GM19455 (cell line): ENCODE data around the gene KIF1B.
"Not testable (repeated sequence)": the region's sequence is repeated elsewhere in the genome, so short reads cannot be mapped to it uniquely, and the experiment has no call there.

Experiments used
- ATAC-seq: cut with Tn5 transposase; IDR thresholded peaks from one replicate; pipeline ENCODE4 v1.9.1; 2021; ENCODE audit not compliant: unreplicated experiment

The KIF1B gene

DNA sequence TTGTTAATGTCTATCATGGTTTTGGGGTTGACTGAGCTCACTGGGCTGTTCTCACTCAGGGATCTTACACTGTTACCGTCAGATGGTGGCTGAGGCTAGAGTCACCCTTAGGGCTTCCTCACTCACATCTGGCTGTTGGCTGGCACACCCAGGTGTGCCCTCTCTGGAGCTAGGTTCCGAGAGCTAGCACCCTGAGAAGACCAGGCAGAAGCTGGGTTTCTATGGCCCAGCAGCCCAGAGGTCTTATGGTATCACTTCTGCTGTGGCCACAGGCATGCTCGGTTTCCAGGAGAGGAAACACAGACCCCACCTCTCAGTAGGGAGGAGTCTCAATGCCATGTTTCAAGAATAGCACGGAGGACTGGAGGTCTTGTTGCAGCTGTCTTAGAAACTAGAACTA, 20.7 kb upstream of the KIF1B start:
- peak; percentile 88 for ATAC-seq

DNA sequence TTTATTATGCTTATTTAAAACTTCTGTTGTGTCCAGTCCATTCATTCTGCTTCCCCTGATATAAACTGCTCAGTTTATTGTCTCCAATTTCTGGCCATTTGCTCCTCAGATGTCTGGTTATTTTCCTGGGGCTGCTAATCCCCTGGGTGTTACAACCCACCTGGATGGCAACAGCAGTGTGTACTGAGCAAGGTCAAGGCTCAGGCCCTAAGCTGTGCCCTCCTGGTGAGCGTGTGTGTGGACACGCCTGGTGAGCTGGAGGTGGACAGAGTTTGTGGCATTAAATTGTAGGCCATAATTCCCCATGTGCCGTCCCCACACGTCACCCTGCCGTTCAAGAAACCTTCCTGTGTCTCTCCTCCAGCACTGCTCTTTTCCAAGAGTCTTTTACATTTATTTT, 18.1 kb upstream of the KIF1B start:
- ATAC-seq, result no peak

DNA sequence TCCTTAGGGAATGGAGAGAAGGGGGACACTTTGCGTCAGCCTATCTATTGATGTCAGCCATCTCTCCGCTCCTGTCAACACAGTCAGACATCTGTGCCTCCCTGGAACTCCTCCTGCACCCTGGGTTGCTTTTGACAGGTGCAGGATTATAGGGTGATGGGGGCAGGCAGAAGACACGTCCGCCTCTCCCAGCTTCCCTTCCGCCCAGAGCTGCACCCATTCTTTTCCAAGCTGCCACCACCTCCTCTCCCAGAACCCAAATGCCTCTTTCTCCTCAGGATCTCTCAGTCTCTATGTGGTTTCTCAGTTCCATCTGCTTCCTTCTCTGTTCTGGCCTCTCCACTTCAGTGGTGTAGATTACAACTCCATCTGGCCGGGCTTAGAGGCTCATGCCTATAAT, 17.1 kb upstream of the KIF1B start:
- no peak for ATAC-seq

DNA sequence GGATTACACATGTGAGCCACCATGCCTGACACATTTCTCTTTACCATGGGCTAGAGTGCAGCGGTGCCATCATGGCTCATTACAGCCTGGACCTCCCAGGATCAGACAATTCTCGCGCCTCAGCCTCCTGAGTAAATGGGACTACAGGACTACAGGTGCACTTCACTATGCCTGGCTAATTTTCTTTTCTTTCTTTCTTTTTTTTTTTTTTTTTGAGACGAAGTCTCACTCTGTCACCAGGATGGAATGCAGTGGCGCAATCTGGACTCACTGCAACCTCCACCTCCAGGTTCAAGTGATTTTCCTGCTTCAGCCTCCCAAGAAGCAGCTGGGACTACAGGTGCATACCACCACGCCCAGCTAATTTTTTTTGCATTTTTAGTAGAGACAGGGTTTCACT, 14.8 kb upstream of the KIF1B start:
- ATAC-seq, result no peak

DNA sequence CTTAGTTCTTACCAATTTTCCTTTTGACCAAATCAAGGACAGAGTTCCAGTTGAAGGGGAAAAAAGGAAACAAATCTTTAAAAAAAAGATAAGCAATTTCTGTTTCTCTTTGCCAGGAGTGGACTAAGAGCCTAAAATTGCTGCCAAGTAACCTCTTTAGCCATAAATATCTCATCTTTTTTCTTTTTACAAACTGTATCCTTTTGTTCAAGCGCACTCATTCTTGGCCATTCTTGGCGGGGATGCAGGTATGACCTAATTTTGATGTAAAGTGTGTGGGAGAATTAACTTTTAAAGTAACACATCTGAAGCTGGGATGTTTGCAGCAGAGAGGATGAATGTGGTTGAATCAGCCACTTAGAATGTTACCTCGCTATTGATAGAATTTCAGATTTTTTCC, 13.4 kb upstream of the KIF1B start:
- ATAC-seq, result no peak

DNA sequence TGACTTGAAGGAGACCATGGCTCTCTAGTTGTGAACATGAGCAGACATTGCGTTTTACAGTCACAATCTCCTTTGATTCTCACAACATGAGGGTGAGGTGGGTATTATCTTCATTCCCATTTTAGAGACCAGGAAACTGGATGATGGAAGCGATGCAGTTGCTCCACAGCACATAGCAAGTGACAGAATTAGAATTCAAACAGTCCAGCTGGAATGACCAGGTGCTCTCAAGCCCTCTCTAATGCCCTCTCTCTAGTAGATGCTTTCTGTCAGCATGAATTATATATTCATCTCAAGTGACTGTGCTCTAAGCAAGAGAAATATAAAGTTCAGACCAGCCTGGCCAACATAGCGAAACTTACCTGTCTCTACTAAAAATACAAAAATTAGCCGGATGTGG, 9.8 kb upstream of the KIF1B start:
- ATAC-seq, result no peak

DNA sequence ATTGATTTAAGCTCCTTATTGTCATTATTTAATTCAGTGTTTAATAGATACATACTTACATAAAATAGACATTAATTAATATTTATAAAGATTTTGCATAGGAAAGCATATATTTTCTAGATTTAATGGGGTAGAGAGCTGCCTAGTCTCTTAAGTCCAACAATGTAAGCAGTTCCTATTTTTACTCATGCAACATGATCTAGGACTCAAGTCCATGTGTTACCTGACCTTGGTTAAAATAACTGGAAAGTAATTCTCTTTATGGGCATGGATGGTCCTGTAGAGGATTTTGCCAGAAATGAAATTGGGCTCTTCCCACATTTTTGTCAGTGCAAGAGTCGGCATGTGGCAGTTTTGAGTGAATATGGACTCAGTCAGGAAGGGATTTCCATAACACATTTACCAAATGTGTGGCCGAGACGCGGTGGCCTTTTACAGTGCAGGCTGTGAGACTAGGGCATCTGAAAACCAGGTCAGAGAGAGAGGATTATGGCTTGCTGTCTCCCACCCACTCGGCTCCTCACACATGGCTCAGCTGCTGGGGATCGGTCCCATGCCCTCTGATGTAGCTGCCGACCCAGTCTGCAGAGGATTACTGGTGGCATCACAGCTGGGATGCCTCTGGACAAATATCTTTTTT, 6.2 kb upstream of the KIF1B start:
- no peak for ATAC-seq

DNA sequence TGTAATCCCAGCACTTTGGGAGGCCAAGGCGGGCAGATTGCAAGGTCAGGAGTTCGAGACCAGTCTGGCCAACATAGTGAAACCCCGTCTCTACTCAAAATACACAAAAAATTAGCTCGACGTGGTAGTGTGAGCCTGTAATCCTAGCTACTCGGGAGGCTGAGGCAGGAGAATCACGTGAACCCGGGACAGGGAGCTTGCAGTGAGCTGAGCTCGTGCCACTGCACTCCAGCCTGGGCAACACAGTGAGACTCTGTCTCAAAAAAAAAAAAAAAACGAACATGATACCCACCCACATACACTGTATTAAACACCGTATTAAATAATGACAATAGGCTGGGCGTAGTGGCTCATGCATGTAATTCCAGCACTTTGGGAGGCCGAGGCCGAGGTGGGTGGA, 5.2 kb upstream of the KIF1B start:
- ATAC-seq, result not testable (repeated sequence)

DNA sequence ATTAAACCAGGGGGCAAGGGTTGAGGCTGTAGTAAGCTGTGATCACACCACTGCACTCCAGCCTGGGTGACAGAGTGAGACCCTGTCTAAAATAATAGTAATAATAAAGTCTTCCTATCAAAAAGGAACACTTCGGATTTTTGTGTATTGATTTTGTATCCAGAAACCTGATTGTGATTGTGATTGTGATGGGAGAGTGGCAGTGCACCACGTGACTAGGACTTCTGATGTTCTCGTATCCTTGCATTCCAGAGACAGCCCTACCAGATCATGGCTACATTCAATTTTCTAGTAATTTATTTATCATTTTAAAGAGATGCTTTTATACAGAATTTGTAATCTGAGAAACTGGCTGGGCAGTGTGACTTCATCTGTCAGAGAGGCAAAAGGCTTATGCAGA, 2.6 kb upstream of the KIF1B start:
- ATAC-seq, result no peak

DNA sequence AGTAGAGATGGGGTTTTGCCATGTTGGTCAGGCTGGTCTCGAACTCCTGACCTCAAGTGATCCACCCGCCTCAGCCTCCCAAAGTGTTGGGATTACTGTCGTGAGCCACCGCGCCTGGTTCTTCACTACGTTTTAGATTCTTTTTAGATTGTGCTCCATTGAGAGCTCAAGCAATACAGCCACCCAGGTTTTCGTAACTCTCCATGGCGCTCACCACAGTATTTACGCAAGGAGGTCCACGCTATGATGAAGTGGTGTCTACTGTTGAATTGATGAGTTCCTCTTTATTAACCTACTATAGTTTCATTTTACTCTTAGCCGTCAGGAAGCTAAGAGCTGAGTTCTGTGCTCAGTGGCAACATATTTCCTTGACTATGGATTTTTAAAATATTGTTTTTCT, 1.8 kb upstream of the KIF1B start:
- no peak for ATAC-seq

DNA sequence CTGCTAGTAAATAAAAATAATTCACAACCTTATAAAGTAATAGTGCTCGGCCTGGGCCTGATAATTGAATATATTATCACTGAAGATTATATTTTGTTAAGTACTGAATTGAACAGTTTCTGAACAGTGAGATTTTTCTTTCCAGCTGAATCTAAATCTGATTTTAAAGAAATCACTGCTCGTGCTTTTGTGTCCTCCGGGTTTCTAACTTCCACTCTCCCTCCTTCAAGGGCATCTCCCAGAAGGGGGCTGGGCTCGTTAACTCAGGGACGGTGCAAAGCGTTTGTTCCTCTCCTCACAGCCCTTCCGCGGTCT, 823 bp upstream of the KIF1B start:
- ATAC-seq, result peak; percentile 2

DNA sequence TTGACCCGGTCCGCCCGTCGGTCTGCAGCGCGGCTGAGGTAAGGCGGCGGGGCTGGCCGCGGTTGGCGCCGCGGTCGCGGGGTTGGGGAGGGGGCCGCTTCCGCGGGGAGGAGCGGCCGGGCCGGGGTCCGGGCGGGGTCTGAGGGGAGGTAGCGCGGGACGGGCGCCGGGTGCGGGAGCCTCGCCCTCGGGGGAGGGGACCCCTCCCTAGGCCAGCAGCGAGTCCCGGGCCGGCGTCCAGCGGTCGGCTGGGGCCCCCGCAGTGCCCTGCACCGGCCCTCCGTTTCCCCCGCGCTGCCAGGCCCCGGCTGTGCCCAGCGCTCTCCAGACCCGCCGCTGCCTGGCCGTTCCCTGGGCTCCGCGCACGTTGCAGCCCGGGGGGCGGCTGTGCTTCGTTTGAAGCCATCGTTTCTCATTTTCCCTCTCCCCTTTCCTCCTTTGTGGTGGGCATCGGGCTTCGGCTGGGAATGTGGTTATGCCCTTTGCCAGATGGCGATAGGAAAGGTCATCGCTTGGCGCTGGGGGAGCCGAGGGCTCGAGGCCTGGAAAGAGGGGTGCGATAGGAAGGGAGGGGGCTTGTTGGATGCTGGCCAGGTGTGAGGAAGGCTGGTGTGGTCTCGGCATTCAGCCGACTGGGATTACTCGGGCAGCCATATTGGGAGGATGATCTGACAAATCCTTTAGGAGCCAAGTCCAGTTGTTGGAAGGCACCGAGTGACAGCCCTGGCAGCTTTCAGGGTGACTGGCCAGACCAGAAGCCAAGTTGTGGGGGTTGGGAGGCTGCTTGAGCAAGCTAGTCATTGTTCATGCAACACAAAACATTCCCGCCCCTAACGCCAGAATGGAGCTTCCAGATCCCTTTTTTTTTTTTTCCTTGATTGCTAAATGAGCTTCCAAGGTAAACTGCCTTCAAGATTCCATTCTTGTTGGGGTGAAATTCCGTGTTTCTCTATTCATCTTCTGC, 753 bp downstream of the KIF1B start:
- peak; percentile 15 for ATAC-seq

DNA sequence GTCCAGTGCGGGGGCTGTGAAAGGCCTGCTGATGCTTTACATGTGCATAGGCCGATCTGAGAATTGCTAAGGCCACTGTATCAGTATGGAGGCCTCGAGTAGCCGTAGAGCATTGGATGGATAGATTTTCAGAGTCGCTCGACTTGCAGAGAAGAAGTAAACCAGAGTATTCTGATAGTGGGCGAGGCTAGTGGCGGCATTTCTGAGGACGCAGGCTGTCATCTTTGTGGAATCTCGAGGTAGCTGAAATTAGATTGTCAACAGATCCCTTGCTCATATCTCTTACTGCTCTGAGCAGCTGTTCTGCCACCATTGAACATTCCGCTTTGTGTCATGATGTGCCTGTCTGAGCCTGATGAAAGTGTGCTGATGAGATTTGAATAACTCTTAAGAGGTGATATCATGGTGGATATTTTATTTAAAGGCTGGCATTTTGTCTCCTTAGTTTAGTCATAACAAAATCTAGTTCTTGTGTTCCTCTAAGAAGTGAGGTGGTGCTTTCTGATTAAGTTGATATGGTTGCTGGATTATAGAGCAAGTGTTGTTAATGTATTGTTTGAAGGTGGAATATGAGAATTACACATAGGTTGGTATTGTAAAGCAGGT, 1.5 kb downstream of the KIF1B start:
- ATAC-seq, result no peak

DNA sequence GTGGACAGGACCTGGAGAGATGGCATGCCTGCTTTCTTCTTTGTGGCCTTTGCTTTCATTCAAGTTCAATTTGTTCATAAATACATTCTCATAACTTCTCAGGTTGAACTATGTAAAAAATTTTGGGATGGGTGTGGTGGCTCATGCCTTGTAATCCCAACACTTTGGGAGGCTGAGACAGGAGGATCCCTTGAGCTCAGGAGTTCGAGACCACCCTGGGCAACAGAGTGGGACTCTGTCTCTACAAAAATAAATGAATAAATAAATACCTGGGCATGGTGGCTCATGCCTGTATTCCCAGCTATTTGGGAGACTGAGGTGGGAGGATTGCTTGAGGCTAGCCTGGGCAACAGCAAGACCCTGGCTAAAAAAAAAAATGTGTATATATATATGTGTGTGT, 2.1 kb downstream of the KIF1B start:
- ATAC-seq, result no peak

DNA sequence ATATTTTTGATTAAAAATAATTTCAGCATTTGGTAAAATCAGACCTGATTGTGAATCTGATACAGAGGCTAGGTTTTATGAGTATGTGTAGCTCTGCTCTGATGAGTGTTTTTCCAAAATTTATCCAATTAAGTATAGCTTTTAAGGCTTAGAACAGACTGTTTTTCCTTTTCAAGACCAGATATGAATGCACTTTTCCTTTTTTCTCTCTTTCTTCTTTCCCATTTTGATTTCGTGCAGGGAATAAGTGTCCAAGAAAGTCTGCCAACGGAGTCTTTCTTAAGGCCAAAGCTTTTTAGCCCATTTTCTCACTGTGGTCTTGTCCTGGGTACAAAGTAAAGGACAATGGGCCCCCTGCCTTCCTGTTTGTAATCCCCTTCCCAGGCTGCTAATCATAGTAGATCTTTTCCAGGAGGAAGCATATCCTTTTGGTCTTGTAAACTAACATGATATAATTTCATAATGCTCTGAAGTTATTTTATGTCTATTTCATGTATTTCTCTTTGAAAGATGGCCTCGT, 2.9 kb downstream of the KIF1B start:
- no peak for ATAC-seq

DNA sequence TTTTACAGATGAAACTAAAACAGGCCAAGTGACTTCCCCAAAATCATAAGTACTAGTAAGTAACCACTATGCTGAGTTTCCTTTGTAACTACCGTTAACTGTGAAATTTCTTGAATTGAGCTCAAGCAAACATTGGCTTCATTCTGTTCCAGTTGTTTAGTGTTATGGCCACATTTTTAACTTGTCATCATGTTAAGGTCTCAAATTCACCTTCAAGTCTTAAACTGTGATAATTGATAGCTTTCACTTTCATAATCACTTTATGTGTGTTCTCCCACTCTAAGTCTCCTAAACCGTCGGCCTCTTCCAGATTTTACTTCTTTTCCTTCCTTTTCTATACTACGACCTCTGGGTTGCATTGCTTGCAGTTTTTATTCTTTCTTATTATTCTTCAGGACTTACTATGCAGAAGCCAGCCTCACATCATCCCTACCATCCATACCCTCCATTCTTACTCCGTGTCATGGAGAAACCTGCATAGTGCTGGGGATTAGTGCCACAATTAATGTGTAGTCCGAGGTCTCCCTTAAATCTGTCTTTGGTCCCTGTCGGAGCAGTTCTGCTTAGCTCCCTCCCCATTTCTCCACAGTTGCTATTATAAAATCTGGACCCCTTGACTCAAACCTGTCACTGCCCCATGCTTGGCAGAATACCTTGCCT, 5.8 kb downstream of the KIF1B start:
- ATAC-seq, result no peak

DNA sequence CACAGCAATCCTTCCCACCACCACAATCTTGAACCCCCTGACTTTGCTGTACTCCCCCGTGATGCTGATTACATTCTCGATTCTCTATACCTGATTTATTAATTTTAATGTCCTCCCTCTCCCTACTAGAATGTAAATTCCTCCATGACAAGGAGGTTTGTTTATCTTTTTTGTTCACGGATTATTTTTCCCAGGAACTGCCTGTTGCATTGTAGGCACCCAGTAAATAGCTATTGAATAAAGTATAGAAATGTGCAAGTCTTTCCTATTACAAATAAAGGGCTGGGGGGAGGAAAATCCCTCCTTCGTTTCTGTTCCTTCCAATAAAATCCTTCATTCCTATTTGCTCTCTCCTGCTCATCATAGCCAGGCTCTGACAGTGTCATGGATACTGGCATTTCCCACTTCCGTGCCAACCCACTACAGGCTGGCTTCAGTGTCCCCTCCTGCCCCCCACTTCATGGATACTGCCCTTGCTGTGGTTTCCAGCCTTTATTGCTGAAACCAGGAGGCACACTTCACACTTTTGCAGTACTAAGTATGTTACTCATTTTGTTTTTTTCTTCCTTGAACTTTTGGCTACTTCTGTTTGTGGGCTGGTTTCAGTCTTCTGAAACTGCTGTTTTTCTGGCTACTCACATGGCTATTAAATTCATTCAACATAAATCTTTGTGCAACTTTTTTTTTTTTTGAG, 7.5 kb downstream of the KIF1B start:
- no peak for ATAC-seq

DNA sequence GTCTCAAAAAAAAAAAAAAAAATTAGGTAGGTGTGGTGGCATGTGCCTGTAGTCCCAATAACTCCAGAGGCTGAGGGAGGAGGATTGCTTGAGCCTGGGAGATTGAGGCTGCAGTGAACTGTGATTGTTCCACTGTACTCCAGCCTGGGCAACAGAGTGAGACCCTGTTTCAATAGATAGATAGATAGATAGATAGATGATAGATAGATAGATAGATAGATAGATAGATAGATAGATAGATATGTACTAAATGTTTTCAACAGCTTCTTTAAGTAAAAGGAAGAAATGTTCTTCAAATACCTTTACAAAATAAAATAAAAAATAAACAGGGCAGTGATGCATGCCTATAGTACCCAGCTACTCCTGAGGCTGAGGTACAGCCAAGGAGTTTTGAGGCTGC, 9.8 kb downstream of the KIF1B start:
- ATAC-seq, result no peak

DNA sequence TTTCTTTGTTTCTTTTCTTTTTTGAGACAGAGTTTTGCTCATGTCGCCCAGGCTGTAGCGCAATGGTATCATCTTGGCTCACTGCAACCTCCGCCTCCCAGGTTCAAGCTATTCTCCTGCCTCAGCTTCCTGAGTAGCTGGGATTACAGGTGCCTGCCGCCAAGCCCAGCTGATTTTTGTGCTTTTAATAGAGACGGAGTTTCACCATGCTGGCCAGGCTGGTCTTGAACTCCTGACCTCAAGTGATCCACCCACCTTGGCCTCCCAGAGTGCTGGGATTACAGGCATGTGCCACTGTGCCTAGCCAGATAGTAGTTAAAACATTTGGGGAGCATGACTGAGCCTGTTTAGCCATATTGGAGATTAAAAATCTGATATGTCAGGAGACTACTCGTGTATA, 10.3 kb downstream of the KIF1B start:
- ATAC-seq, result not testable (repeated sequence)

DNA sequence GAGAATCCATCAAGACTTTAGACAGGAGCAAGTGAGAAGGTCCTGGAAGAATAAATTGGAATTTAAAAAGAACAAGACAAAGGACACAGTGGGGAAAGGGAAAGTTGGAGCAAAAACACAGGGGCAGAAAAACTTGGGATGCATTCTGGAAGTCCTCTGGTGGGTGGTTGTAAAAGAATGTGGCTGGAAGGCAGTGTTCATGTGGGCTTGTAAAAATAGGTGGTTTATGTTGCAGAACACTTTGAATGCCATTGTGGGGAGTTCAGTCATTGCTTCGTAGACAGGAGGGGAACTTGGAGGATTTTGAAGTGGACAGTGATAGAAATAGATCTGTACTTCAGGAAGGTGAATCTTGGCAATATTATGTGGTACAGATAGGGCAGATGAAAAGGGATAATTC, 15.2 kb downstream of the KIF1B start:
- ATAC-seq, result no peak

DNA sequence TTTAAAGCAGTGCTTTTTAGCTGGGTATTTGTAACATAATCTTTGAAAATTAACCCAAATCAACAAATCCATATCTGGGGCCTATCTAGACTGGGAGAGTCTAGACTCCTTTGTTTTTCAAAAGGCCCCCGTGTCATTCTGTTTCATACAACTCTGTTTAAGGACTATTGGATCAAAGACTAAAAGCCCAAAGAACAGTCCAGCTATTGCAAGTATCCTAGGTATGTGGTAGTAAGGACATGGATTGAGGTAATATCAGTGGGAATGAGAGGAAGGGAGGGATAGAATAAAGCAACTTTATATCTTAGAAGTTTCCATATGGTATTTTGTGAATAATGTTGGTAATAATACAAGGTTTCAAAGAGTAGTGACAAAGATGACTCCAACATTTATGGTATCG, 18.2 kb downstream of the KIF1B start:
- no peak for ATAC-seq
